Measurements from ENCODE around the gene KAT2B. TPM values are rescaled to one million over a fixed set of nuclear protein-coding genes. Genes with fewer than 3 reads are reported as not detected.

Gene KAT2B
- total RNA-seq = 10 to 100 TPM; 49.5 to 98.8 (median 80.8) TPM
- total RNA-seq (2013) = 76.7 TPM
- total RNA-seq = 22.6 to 196 (median 108) reads per million in 29 experiments

DNA sequence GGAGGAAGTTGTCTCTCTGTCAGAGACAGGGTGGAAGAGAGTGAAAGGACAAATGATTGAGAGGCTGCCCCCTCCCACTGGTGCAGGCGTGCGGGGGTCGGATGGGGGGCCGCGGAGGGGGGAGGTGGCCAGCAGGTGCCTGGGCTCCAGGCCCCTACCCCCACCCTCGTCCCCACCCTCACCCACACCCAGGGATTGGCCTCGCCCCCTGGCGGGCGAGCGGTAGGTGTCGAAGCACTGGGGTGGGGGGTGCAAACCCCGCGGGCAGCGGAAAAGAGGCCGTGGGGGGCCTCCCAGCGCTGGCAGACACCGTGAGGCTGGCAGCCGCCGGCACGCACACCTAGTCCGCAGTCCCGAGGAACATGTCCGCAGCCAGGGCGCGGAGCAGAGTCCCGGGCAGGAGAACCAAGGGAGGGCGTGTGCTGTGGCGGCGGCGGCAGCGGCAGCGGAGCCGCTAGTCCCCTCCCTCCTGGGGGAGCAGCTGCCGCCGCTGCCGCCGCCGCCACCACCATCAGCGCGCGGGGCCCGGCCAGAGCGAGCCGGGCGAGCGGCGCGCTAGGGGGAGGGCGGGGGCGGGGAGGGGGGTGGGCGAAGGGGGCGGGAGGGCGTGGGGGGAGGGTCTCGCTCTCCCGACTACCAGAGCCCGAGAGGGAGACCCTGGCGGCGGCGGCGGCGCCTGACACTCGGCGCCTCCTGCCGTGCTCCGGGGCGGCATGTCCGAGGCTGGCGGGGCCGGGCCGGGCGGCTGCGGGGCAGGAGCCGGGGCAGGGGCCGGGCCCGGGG is at the start of gene KAT2B:
KAT2B (plus strand) TSS at position 682 of the 783 bp plus-strand sequence; CDS start at position 714, 32 bp downstream.
- peaks cover 48 to 54% (median 54%) of the 10 kb centered on the region in 3 donors for H3K4me1 Mint-ChIP-seq
- WGBS (ENCODE audit: insufficient coverage) = under 1% methylated on average over 40 of the region's 75 CpGs
- peak within 1 kb of the TSS; percentile 95 to 99 for H3K27ac Mint-ChIP-seq
- Histone ChIP-seq H3K36me3 (ENCODE audit: control insufficient read depth in 2 of 2, extremely low read depth in 1 of 2, insufficient read depth in 1 of 2, low read length in 1 of 2) (no peaks in the 10 kb centered on the region), H3K4me3 (ENCODE audit: control insufficient read depth in 1 of 2, extremely low read depth in 1 of 2, low read length in 1 of 2) (peak within 1 kb of the TSS; percentile 65 to 92), H3K4me1 (ENCODE audit: control insufficient read depth in 1 of 2, extremely low read depth in 1 of 2, insufficient read depth in 2 of 2, low read length in 2 of 2) (peaks cover 16 to 46% of the 10 kb centered on the region in 2 experiments), H3K9me3 (no peaks in the 10 kb centered on the region), H3K27me3 (replicated peaks in 1 of 2; ENCODE audit: control insufficient read depth in 2 of 2, extremely low read depth in 1 of 2, insufficient read depth in 2 of 2, low read length in 1 of 2) (no peaks in the 10 kb centered on the region), H3K27ac (ENCODE audit: low read length) (peak within 1 kb of the TSS; percentile 92)
- peak within 1 kb of the TSS; percentile 97 to 100 (median 97) for H3K4me3 Mint-ChIP-seq
- no peaks in the 10 kb centered on the region for H3K27me3 Mint-ChIP-seq
- ChIA-PET POLR2A (interaction anchor here (1.0 to 1.8 kb wide), 4 partner anchors 13 to 146 kb away, joined by 3 to 10 read pairs (median 4); partner anchors contain the start of gene SGO1 (in 1 of the 2)), CTCF (interaction anchor here in 1 of 2 donors (1.2 kb wide), 1 partner anchor 92 kb away, joined by 3 read pairs; no protein-coding TSS in a partner anchor)
- H3K36me3 Mint-ChIP-seq = no peaks in the 10 kb centered on the region
- ATAC-seq (replicated peaks in 1 of 4) (peak; percentile 76 to 80 (median 78)), DNase-seq (peak; percentile 68 to 90 (median 81))
- no peaks in the 10 kb centered on the region for H3K9me3 Mint-ChIP-seq

DNA sequence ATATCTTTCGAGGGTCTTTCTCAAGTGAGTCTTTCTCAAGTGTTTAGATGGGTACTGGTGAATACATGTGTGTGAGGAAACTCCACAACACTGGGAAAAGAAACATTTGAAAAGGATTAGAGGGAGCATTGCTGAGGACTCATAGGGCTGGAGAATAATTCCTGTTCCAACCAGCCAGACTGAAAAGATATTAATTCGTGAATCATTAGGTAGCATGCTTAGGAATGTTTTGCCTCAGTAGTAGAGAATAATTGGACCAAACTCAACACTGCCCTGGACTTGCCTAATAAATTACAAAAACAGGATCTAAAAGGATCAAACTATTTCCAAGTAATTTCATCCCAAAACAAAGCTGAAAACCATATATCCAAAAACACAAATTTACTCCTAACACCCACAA is 45.5 kb upstream of the KAT2B start:
- Mint-ChIP-seq H3K36me3 (peaks cover 5% of the 10 kb centered on the region), H3K9me3 (peaks cover 0 to 8% (median 6%) of the 10 kb centered on the region in 3 donors), H3K27ac (no peak overlapping the region), H3K4me3 (no peak overlapping the region), H3K4me1 (peaks cover 0 to 4% (median 2%) of the 10 kb centered on the region in 3 donors), H3K27me3 (no peaks in the 10 kb centered on the region)
- no peak overlapping the region for H3K4me3 ChIP-seq (ENCODE audit: control insufficient read depth in 1 of 2, extremely low read depth in 1 of 2, low read length in 1 of 2)
- no peaks in the 10 kb centered on the region for H3K36me3 ChIP-seq (ENCODE audit: control insufficient read depth in 2 of 2, extremely low read depth in 1 of 2, insufficient read depth in 1 of 2, low read length in 1 of 2)
- no peaks in the 10 kb centered on the region for H3K27me3 ChIP-seq (replicated peaks in 1 of 2; ENCODE audit: control insufficient read depth in 2 of 2, extremely low read depth in 1 of 2, insufficient read depth in 2 of 2, low read length in 1 of 2)
- H3K27ac ChIP-seq (ENCODE audit: low read length) = no peak overlapping the region
- 100% methylated on average over 1 of the region's 2 CpGs for WGBS (ENCODE audit: insufficient coverage)
- no peak for ATAC-seq (replicated peaks in 1 of 4)
- DNase-seq = no peak
- ChIA-PET POLR2A (no interaction called here), CTCF (no interaction called here)
- H3K9me3 ChIP-seq = no peaks in the 10 kb centered on the region
- H3K4me1 ChIP-seq (ENCODE audit: control insufficient read depth in 1 of 2, extremely low read depth in 1 of 2, insufficient read depth in 2 of 2, low read length in 2 of 2) = no peaks in the 10 kb centered on the region

DNA sequence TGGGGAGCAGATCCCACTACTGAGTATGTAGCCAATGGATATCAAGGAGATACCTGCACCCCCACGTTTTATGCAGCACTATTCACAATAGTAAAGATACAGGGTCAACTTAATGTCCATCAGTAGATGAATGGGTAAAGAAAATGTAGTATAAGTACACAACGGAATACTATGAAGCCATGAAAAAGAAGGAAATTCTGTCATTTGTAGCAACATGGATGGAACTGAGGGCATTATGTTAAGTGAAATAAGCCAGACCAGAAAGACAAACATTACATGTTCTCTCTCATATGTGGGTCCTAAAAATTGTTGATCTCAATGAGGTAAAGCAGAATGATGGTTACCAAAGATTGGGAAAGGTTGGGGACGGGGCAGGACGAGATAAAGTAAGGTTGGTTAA is 42.7 kb upstream of the KAT2B start:
- H3K4me3 ChIP-seq (ENCODE audit: control insufficient read depth in 1 of 2, extremely low read depth in 1 of 2, low read length in 1 of 2) = no peak overlapping the region
- no peaks in the 10 kb centered on the region for H3K36me3 ChIP-seq (ENCODE audit: control insufficient read depth in 2 of 2, extremely low read depth in 1 of 2, insufficient read depth in 1 of 2, low read length in 1 of 2)
- H3K9me3 ChIP-seq = no peaks in the 10 kb centered on the region
- no peaks in the 10 kb centered on the region for H3K4me1 Mint-ChIP-seq
- no peak for DNase-seq
- H3K27me3 Mint-ChIP-seq = no peaks in the 10 kb centered on the region
- H3K27ac ChIP-seq (ENCODE audit: low read length) = no peak overlapping the region
- H3K36me3 Mint-ChIP-seq = peaks cover 5% of the 10 kb centered on the region
- H3K4me3 Mint-ChIP-seq = no peak overlapping the region
- no peak for ATAC-seq (replicated peaks in 1 of 4)
- 100% methylated on average over 1 of the region's 4 CpGs for WGBS (ENCODE audit: insufficient coverage)
- no peaks in the 10 kb centered on the region for H3K27me3 ChIP-seq (replicated peaks in 1 of 2; ENCODE audit: control insufficient read depth in 2 of 2, extremely low read depth in 1 of 2, insufficient read depth in 2 of 2, low read length in 1 of 2)
- no peak overlapping the region for H3K27ac Mint-ChIP-seq
- ChIA-PET POLR2A (no interaction called here), CTCF (no interaction called here)
- H3K9me3 Mint-ChIP-seq = peaks cover 0 to 8% (median 6%) of the 10 kb centered on the region in 3 donors
- H3K4me1 ChIP-seq (ENCODE audit: control insufficient read depth in 1 of 2, extremely low read depth in 1 of 2, insufficient read depth in 2 of 2, low read length in 2 of 2) = no peaks in the 10 kb centered on the region

DNA sequence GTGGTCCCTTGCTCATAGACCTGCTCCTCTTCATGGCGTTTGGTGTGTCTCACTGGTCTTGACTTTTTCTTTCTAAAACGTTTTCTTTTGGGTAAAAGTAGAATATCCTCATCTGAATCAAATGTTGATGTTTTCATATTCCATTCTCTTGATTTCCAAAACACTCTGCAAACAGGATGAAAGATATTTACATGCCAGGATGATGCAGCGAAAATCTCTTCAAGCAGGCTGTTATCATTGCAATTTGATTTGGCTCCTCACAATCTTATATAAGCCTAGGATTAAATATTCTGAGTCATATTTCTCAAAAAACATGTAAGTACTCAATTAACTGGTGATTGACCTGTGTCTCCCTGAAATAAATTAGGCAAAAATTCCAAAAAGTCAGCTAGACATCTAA is 38.3 kb upstream of the KAT2B start:
- Histone ChIP-seq H3K4me3 (ENCODE audit: control insufficient read depth in 1 of 2, extremely low read depth in 1 of 2, low read length in 1 of 2) (no peak overlapping the region), H3K4me1 (ENCODE audit: control insufficient read depth in 1 of 2, extremely low read depth in 1 of 2, insufficient read depth in 2 of 2, low read length in 2 of 2) (no peaks in the 10 kb centered on the region), H3K27ac (ENCODE audit: low read length) (no peak overlapping the region), H3K9me3 (no peaks in the 10 kb centered on the region), H3K27me3 (replicated peaks in 1 of 2; ENCODE audit: control insufficient read depth in 2 of 2, extremely low read depth in 1 of 2, insufficient read depth in 2 of 2, low read length in 1 of 2) (no peaks in the 10 kb centered on the region), H3K36me3 (ENCODE audit: control insufficient read depth in 2 of 2, extremely low read depth in 1 of 2, insufficient read depth in 1 of 2, low read length in 1 of 2) (no peaks in the 10 kb centered on the region)
- Mint-ChIP-seq H3K36me3 (no peaks in the 10 kb centered on the region), H3K27me3 (no peaks in the 10 kb centered on the region), H3K27ac (no peak overlapping the region), H3K4me1 (no peaks in the 10 kb centered on the region), H3K9me3 (peaks cover 0 to 6% (median 3%) of the 10 kb centered on the region in 3 donors), H3K4me3 (no peak overlapping the region)
- ChIA-PET POLR2A (no interaction called here), CTCF (interaction anchor here in 1 of 2 donors (0.6 kb wide), 1 partner anchor 118 kb away, joined by 3 read pairs; no protein-coding TSS in a partner anchor)
- WGBS (ENCODE audit: insufficient coverage) = 83% methylated on average over 1 of the region's 3 CpGs
- ATAC-seq (replicated peaks in 1 of 4) = no peak
- no peak for DNase-seq

DNA sequence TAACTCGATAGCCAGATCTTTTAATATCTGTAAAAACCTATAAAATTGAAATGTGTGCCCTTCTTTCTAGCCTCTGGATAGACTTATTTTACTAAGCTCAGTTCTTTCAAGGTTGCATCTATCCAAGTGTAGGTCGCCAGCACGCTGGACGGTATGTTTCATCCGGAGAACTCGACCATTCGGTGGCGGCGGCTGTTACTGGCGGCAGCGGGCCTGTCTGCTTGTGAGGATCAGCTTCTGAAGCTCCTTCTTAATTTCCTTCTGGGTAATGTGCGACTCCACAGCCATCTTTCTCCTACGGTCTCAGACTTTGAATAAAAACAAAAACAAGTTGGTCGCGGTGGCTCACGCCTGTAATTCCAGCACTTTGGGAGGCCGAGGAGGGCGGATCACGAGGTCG is 32.3 kb upstream of the KAT2B start:
- H3K9me3 ChIP-seq = no peaks in the 10 kb centered on the region
- H3K27me3 Mint-ChIP-seq = no peaks in the 10 kb centered on the region
- no peaks in the 10 kb centered on the region for H3K27me3 ChIP-seq (replicated peaks in 1 of 2; ENCODE audit: control insufficient read depth in 2 of 2, extremely low read depth in 1 of 2, insufficient read depth in 2 of 2, low read length in 1 of 2)
- H3K4me1 Mint-ChIP-seq = no peaks in the 10 kb centered on the region
- no peak overlapping the region for H3K27ac Mint-ChIP-seq
- H3K4me3 ChIP-seq (ENCODE audit: control insufficient read depth in 1 of 2, extremely low read depth in 1 of 2, low read length in 1 of 2) = no peak overlapping the region
- DNase-seq = no peak
- H3K36me3 ChIP-seq (ENCODE audit: control insufficient read depth in 2 of 2, extremely low read depth in 1 of 2, insufficient read depth in 1 of 2, low read length in 1 of 2) = no peaks in the 10 kb centered on the region
- no peak overlapping the region for H3K4me3 Mint-ChIP-seq
- ChIA-PET CTCF (interaction anchor here in 1 of 2 donors (0.6 kb wide), 1 partner anchor 8 kb away, joined by 7 read pairs; no protein-coding TSS in a partner anchor), POLR2A (no interaction called here)
- no peak overlapping the region for H3K27ac ChIP-seq (ENCODE audit: low read length)
- WGBS (ENCODE audit: insufficient coverage) = over 99% methylated on average over 18 of the region's 20 CpGs
- ATAC-seq (replicated peaks in 1 of 4) = no peak
- no peaks in the 10 kb centered on the region for H3K9me3 Mint-ChIP-seq
- H3K4me1 ChIP-seq (ENCODE audit: control insufficient read depth in 1 of 2, extremely low read depth in 1 of 2, insufficient read depth in 2 of 2, low read length in 2 of 2) = no peaks in the 10 kb centered on the region
- no peaks in the 10 kb centered on the region for H3K36me3 Mint-ChIP-seq

DNA sequence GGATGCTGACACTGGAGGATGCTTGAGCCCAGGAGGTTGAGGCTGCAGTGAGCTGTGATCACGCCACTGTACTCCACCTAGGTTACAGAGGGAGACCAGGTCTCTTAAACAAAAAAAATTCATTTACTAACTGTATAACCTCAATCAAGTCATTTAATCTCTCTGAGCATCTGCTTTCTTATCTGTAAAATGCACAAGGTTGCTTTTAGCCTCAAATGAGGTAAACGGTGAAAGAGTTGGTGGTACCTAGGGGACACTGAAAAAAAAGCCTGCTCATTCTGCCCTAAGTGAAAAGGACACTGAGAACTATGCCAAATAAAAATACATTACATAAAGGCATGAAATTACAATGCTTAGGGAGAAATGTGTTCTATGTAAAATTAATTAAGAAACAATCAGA is 31.6 kb upstream of the KAT2B start:
- Histone ChIP-seq H3K27ac (ENCODE audit: low read length) (no peak overlapping the region), H3K4me1 (ENCODE audit: control insufficient read depth in 1 of 2, extremely low read depth in 1 of 2, insufficient read depth in 2 of 2, low read length in 2 of 2) (no peaks in the 10 kb centered on the region), H3K9me3 (no peaks in the 10 kb centered on the region), H3K36me3 (ENCODE audit: control insufficient read depth in 2 of 2, extremely low read depth in 1 of 2, insufficient read depth in 1 of 2, low read length in 1 of 2) (no peaks in the 10 kb centered on the region), H3K4me3 (ENCODE audit: control insufficient read depth in 1 of 2, extremely low read depth in 1 of 2, low read length in 1 of 2) (no peak overlapping the region), H3K27me3 (replicated peaks in 1 of 2; ENCODE audit: control insufficient read depth in 2 of 2, extremely low read depth in 1 of 2, insufficient read depth in 2 of 2, low read length in 1 of 2) (no peaks in the 10 kb centered on the region)
- CTCF ChIA-PET = no interaction called here
- POLR2A ChIA-PET = no interaction called here
- no CpG with 5 or more reads among the region's 2 CpGs for WGBS (ENCODE audit: insufficient coverage)
- Mint-ChIP-seq H3K9me3 (no peaks in the 10 kb centered on the region), H3K27ac (no peak overlapping the region), H3K4me1 (no peaks in the 10 kb centered on the region), H3K36me3 (no peaks in the 10 kb centered on the region), H3K27me3 (no peaks in the 10 kb centered on the region), H3K4me3 (no peak overlapping the region)
- no peak for ATAC-seq (replicated peaks in 1 of 4)
- no peak for DNase-seq

Measured in T-cell (primary cell).